ENCODE data around the gene AFF2.

Gene AFF2

GRCh38 chrX:148768296-148768695 lies 267.9 kb downstream of the AFF2 start:
- DNase-seq, result no peak

GRCh38 chrX:148771440-148771839 lies 271.0 kb downstream of the AFF2 start:
- DNase-seq, result no peak

GRCh38 chrX:148774276-148774675 lies 273.9 kb downstream of the AFF2 start:
- no peak for DNase-seq

DNA sequence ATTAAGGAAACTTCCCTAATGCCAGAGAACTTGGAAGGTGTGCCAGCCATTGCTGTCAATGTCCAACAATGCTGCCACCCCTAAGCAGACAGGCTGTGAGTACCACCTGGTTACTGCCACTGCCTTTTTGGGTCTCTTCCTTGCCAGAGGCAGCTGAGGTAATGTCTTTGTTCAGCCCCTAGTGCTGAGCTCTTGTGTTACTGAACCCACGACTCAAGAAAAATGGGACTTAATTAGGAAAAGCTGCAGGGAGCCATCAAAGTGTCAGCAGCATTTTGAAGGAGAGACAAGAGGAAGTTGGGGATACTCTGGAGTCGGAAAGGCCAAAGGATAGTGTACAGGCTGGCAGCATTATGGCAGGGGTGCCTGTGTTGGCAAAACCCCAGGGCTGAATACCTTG lies 283.7 kb downstream of the AFF2 start:
- DNase-seq, result no peak

- DNase-seq, result no peak
Observed at GRCh38 chrX:148784856-148785255, 284.4 kb downstream of the AFF2 start.

DNA sequence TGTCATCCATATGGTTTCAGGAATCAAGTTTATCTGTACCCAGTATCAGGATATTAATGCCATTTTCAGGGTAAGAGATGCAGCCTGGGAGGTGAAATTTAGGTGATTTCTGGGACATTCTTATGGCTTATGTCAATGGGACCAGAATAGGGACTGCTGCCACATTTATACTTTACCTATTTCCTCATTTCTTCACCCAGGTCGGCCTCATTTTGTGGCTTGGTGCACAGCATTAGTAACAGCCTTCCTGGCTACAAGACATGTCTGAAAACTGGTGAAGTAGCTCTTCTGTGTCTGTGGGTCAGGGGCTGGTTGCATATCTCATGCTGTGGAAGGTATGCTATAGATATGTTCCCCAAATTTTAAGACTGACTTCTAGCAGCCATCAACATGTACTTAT lies 284.8 kb downstream of the AFF2 start:
- no peak for DNase-seq

DNA sequence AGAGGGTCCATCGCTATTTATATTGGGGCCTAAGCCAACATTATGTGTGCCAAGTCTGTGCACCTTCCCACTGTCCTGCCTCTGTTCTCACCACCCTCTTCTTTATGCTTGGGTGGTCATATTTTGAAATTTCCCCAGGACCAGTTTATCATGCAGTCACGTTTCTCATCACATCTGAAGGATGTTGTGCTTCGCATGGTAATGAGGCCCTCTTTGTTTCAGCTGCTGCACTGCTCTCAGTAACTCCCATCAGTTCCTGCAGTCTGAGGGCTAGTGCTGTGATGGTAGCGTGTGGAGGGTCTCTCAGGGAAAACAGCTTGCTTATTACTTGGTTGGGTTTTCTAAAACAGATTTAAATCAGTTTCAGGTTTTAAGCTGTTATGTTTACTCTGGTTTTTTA lies 288.0 kb downstream of the AFF2 start:
- no peak for DNase-seq

GRCh38 chrX:148794350-148794749 lies 293.9 kb downstream of the AFF2 start:
- DNase-seq, result no peak

- no peak for DNase-seq
Observed at GRCh38 chrX:148804579-148805355, 304.4 kb downstream of the AFF2 start.

DNA sequence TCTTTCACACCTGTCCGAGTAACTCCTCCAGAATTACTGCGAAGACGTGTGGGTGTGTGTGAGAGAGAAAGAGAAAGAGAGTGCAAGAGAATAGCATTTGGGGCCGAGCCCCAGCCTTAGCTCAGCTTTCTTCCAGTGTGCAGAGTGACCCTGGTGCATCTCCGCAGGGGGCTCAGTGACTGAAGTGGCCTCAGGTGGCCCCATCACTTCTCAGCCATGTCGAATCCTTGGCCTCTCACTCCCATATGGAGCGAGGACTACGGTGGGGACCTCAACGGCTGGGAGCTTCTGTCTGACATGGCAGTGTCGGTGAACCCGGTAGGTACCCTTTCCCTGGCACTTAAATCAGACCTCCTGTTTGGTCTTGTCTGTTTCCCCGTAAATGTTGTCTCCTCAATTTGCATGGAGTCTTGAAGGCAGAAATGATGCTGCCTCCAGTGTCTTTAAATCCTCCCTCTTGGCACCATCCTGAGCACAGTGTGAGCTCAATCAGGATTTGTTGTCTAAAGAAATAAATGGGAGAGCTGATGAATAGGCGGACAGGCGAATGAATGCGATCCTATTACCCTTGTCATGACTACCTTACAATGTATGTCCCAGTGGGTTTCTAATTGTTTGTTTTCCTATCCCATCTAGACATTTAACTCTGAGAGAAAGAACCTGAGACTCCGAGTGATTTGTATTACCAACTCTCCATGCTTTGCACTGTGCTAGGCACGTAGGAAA lies 305.9 kb downstream of the AFF2 start:
- no peak for DNase-seq

DNA sequence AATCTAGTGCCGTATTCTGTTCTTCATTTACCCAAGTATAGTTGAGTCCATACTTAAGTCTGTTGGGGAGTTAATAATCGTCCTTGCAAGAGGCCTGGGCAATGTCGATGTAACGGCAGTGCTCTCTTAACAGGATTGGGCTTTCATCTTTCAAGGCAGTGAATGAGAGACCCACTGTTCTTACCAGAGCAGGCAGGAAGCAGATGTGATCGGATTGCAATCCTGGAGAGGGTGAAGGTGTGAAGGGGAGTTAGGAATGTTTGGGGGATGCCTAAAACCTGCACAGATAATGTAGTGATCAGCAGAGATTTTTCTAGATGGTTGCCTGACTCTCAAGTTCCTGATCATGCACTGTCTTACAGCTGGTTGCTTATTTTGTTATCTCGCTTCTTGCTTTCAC lies 308.4 kb downstream of the AFF2 start:
- no peak for DNase-seq

DNA sequence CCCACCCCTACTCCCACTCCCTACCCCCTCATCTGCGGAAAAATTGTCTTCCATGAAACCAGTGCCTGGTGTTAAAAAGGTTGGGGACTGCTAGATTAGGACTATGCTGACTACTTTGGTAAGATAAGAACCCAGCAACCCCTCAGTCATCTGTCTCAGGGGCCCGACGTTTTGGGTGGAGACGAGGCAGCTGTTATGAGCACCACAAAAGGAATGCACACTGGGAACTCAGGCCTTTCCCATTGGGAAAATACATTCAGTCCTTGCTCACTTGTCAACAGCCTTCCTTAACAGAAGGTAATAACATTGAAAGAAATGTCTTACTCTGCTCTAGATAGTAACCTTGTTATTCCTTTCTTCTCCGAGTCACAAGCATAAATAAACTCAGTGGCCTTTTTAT lies 310.8 kb downstream of the AFF2 start:
- DNase-seq, result no peak

- no peak for DNase-seq
Observed at GRCh38 chrX:148813422-148813821, 313.0 kb downstream of the AFF2 start.

- no peak for DNase-seq
Observed at GRCh38 chrX:148813967-148814366, 313.6 kb downstream of the AFF2 start.

GRCh38 chrX:148815218-148815961 lies 315.0 kb downstream of the AFF2 start:
- no peak for DNase-seq

DNA sequence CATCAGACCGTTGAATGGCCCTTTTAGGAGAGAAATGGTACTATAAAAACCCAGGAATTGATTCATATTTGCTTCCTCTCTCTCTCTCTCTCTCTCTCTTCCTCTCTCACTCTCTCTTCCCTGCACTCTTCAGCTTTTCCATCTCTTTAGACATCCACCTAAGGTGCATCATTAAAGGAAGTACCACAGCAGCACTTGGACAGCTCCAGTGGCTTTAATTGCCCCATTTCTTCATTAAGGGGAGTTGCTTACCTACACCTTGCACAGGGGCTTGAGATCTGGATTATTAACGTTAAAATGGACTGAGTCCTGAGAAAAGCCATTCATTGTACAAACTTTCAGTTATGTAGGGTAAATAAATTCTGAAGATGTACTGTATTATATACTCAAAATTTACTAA lies 323.6 kb downstream of the AFF2 start:
- no peak for DNase-seq

- no peak for DNase-seq
Observed at GRCh38 chrX:148825696-148826095, 325.3 kb downstream of the AFF2 start.

DNA sequence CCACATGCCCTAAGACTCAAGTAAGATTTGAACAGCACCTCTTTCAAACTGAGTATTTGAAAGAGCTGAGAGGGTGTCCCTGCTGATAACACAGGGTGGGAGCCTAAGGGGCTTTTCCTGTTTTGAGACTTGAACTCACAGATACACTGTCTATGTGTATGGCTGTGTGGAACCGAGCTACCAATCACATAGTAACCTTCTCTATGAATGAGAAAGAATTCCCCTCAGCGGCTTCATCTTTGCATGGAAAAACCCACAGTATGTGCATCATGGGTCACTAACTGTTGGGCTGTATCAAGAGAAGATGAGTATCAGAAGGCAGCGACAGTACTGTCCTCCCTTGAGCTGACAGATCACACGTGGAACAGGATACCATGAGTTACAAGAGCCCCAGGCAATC lies 336.3 kb downstream of the AFF2 start:
- no peak for DNase-seq

DNA sequence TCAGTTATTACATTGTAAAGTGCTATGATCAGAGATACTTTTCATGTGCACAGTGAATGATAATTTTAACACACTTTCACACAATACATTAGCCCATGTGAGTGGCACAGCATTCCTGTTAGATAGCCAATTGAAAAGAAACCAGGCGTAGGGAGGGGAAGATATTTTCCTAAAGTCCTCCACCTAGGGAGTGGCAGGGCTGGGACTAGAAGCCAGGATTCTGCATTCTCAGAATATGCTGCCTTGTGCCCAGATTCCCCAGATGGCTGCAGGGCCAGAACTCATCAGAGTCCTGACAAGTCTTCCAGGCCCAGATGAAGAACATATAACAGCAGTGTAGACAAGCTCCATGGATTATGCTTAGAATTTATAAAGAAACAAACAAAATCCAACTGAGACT lies 350.2 kb downstream of the AFF2 start:
- DNase-seq, result no peak

- no peak for DNase-seq
Observed at GRCh38 chrX:148854306-148854705, 353.9 kb downstream of the AFF2 start.

GRCh38 chrX:148856505-148856904 lies 356.1 kb downstream of the AFF2 start:
- DNase-seq, result no peak

GRCh38 chrX:148865277-148866210 lies 365.1 kb downstream of the AFF2 start:
- no peak for DNase-seq

DNA sequence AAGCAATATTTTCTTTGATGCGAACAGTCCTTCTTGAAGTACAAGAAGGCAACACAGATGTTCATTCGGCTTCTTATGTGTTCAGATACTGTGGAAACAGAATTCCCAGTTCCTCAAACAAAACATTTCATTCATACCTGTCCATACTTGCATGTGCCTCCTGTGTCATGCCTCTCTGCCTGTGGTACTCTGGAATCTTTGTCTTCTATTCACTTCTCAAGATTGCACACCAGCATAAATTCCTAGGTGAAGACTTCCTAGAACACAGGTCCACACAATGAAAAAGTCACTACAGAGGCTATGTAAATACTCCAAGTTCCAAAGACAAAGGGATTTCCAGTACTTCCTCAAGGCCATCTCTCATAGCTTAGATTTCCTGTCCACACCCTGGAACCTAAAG lies 367.2 kb downstream of the AFF2 start:
- no peak for DNase-seq
